Caco-2 (cell line): ENCODE measurements around the gene CHST4. TPM values are rescaled to one million over a fixed set of nuclear protein-coding genes. Genes with fewer than 3 reads are reported as not detected.

ENCODE experiments used
- BruUV-seq: library from RNA; stranded (reverse); fragments of 400-500 nt; replicated peaks from 2 replicates; lab custom pipeline; 2021; lab: Mats Ljungman, UMichigan
- CTCF ChIA-PET: fragments of 300-600 bp; sonication (Branson Sonifier 250); formaldehyde crosslinking; loops from one replicate; lab custom pipeline; 2022; ENCODE audit warnings: antibody characterized with exemption; lab: Charles Lee
- POLR2A ChIA-PET: fragments of 300-600 bp; sonication (Branson Sonifier 250); formaldehyde crosslinking; loops from one replicate; lab custom pipeline; 2022; ENCODE audit warnings: antibody characterized with exemption; lab: Charles Lee
- DNase-seq, 2 experiments: peaks; one replicate each; pipeline versions ENCODE4 v3.0.0 to v3.0.0-alpha.2; 2020 to 2022
- H3K27me3 ChIP-seq: replicated peaks from 2 replicates; pipeline ENCODE4 v1.6.0; 2011; ENCODE audit warnings: low read length; ENCODE audit not compliant: control insufficient read depth, insufficient read depth
- H3K36me3 ChIP-seq: 2 replicates; pipeline ENCODE4 v1.5.1; 2011; ENCODE audit warnings: low read length; ENCODE audit not compliant: control insufficient read depth, insufficient read depth
- H3K4me1 ChIP-seq: fragments of 250-450 bp; sonication (Bioruptor Pico); 2 replicates; pipeline ENCODE4 v1.5.1; 2020; ENCODE audit warnings: mild to moderate bottlenecking
- H3K4me3 ChIP-seq: 2 replicates; pipeline ENCODE4 v1.5.1; 2011; ENCODE audit warnings: low read depth, mild to moderate bottlenecking, control low read depth, low read length
- H3K9me3 ChIP-seq: fragments of 250-450 bp; sonication (Bioruptor Pico); 2 replicates; pipeline ENCODE4 v1.5.1; 2020; ENCODE audit warnings: mild to moderate bottlenecking, moderate library complexity
- H3K27ac Mint-ChIP-seq: one replicate; pipeline ENCODE4 v1.8.0; 2022; ENCODE audit warnings: mixed read lengths; ENCODE audit not compliant: unreplicated experiment
- H3K27me3 Mint-ChIP-seq: one replicate; pipeline ENCODE4 v1.8.0; 2022; ENCODE audit warnings: mixed read lengths; ENCODE audit not compliant: insufficient read depth, unreplicated experiment
- H3K36me3 Mint-ChIP-seq: one replicate; pipeline ENCODE4 v1.8.0; 2022; ENCODE audit warnings: mild to moderate bottlenecking, mixed read lengths; ENCODE audit not compliant: insufficient read depth, unreplicated experiment
- H3K4me1 Mint-ChIP-seq: one replicate; pipeline ENCODE4 v1.8.0; 2022; ENCODE audit warnings: low read depth, mixed read lengths; ENCODE audit not compliant: unreplicated experiment
- H3K4me3 Mint-ChIP-seq: one replicate; pipeline ENCODE4 v1.8.0; 2022; ENCODE audit warnings: mild to moderate bottlenecking, moderate library complexity, mixed read lengths; ENCODE audit not compliant: unreplicated experiment
- H3K9me3 Mint-ChIP-seq: one replicate; pipeline ENCODE4 v1.8.0; 2022; ENCODE audit warnings: mixed read lengths; ENCODE audit not compliant: unreplicated experiment
- intact Hi-C: fragments of 100-400 bp; cut with micrococcal nuclease; formaldehyde crosslinking; loops from one replicate; pipeline ENCODE4 v1.10.0; 2022; ENCODE audit not compliant: unreplicated experiment
- total RNA-seq: library from RNA; stranded (reverse); gene quantifications from 2 replicates; pipeline ENCODE4 v1.2.3, GENCODE V29; 2022
- TF ChIP-seq, protein P1 (sequence below), 2 experiments: fragments of 200-600 bp in 1 of 2; IDR thresholded peaks; 1 replicate in 1 of 2; 2 replicates in 1 of 2; pipeline versions ENCODE4 v1.5.1 to v1.8.0; 2011 to 2022; ENCODE audit warnings: antibody characterized with exemption in 1 of 2, control low read depth in 1 of 2, inconsistent platforms in 1 of 2, low read depth in 1 of 2, low read length in 1 of 2, mild to moderate bottlenecking in 1 of 2, moderate library complexity in 1 of 2; ENCODE audit not compliant: insufficient read depth in 1 of 2, severe bottlenecking in 1 of 2, unreplicated experiment in 1 of 2

CHST4 gene
- total RNA-seq, 1 experiment from 2014 or later = not detected

DNA sequence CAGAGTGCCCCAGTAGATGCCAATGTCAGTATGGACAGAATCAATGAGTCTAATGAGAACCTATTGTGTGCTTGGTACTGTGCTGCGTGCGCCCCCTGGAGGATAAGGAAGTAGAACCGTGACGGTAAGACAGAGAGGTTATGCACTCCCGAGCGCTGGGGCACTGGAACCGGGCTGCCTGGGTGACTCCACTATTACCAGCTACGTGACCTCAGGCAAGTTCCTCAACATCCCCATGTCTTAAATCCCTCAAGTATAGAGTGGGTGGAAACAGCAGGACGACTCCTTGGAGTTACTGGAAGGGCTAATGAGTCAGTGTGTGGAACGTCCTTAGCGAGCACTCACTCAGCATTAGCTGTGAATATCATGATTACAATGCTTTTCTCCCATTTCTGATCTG, 16.2 kb downstream of the CHST4 start:
- CTCF ChIA-PET = interaction anchor here (0.5 kb wide), 1 partner anchor 13 kb away, joined by 6 read pairs; no protein-coding TSS in a partner anchor
- intact Hi-C loops = no loop called here
- Mint-ChIP-seq H3K4me3 (no peak overlapping the region), H3K4me1 (no peaks in the 10 kb centered on the region), H3K27ac (no peak overlapping the region), H3K9me3 (no peaks in the 10 kb centered on the region), H3K36me3 (no peaks in the 10 kb centered on the region), H3K27me3 (peaks cover 14% of the 10 kb centered on the region)
- H3K36me3 ChIP-seq = no peaks in the 10 kb centered on the region
- no peaks in the 10 kb centered on the region for H3K27me3 ChIP-seq
- TF ChIP-seq, protein P1, sequence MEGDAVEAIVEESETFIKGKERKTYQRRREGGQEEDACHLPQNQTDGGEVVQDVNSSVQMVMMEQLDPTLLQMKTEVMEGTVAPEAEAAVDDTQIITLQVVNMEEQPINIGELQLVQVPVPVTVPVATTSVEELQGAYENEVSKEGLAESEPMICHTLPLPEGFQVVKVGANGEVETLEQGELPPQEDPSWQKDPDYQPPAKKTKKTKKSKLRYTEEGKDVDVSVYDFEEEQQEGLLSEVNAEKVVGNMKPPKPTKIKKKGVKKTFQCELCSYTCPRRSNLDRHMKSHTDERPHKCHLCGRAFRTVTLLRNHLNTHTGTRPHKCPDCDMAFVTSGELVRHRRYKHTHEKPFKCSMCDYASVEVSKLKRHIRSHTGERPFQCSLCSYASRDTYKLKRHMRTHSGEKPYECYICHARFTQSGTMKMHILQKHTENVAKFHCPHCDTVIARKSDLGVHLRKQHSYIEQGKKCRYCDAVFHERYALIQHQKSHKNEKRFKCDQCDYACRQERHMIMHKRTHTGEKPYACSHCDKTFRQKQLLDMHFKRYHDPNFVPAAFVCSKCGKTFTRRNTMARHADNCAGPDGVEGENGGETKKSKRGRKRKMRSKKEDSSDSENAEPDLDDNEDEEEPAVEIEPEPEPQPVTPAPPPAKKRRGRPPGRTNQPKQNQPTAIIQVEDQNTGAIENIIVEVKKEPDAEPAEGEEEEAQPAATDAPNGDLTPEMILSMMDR (IDR thresholded peaks at IDR 0.05; ENCODE audit: insufficient read depth in 1 of 2, low read depth in 1 of 2, low read length in 1 of 2, severe bottlenecking in 1 of 2, unreplicated experiment in 1 of 2) = peak; percentile 49 to 50
- no peaks in the 10 kb centered on the region for H3K4me1 ChIP-seq
- no peaks in the 10 kb centered on the region for H3K9me3 ChIP-seq
- BruUV-seq = no TSS peak
- H3K4me3 ChIP-seq = no peak overlapping the region
- POLR2A ChIA-PET = no interaction called here
- DNase-seq = peak; percentile 54 to 59

DNA sequence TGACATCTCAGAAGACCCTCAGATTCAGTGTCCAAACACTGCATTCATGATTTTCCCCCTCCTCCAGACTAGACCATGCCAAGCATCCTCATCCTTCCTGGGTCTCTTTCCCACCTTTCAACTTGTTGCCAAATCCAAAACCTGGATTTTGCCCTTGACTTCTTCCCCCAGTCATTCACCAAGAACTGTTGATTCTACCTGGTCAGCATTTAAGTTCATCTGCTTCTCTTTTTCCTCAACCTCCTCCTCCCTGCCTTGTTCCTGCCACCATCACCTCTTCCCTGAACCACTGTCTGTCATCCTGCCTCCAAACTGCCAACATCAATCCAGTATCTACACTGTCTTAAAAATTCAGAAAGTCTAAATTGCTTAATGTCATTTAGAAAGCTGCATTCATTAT, 20.9 kb downstream of the CHST4 start:
- H3K36me3 ChIP-seq = no peaks in the 10 kb centered on the region
- intact Hi-C loops = no loop called here
- H3K27me3 ChIP-seq = no peaks in the 10 kb centered on the region
- Mint-ChIP-seq H3K27me3 (peaks cover 4% of the 10 kb centered on the region), H3K27ac (no peak overlapping the region), H3K4me1 (no peaks in the 10 kb centered on the region), H3K4me3 (no peak overlapping the region), H3K36me3 (no peaks in the 10 kb centered on the region), H3K9me3 (no peaks in the 10 kb centered on the region)
- CTCF ChIA-PET = no interaction called here
- BruUV-seq = no TSS peak
- DNase-seq = no peak
- POLR2A ChIA-PET = no interaction called here
- TF ChIP-seq, protein P1 (IDR thresholded peaks at IDR 0.05; ENCODE audit: insufficient read depth in 1 of 2, low read depth in 1 of 2, low read length in 1 of 2, severe bottlenecking in 1 of 2, unreplicated experiment in 1 of 2) = no peak
- no peak overlapping the region for H3K4me3 ChIP-seq
- H3K4me1 ChIP-seq = no peaks in the 10 kb centered on the region
- H3K9me3 ChIP-seq = peaks cover 3% of the 10 kb centered on the region; the same call in 1 of the 2 replicates

DNA sequence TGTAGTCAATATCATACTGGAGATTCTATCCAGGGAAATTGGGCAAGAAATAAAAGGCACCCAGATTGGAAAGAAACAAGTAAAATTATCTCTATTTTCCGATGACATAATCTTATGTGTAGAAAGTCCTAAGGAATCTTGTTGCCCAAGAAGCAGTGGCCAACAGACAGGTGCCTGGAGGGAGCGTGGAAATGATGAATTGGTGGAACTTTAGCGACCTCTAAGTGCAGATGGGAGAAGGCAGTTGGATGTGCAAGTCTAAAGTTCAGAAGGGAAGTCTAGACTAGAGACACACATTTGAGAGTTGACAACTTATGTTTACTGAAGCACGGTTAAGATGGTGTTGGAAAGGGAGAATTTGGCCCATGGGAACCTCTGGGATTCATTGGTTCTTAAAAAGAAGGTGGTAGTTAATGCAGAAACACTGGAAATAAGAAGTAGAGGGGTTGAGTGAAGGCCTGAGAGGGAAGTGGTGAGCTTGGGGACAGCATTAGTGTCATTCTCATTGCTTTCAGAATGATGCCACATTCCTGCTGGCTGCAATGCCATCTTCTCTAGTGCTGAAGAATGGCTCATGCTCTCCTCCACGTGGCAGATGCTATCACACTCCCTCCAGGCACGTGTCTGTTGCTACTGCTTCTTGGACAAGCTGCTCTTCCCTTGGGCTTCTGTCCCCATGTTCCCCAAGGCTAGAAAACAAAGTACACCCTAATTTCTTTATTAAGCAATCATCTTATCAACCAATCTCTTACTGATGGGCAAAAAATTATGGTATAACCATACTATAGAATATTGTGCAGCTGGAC, 26.7 kb downstream of the CHST4 start:
- TF ChIP-seq, protein P1 (IDR thresholded peaks at IDR 0.05; ENCODE audit: insufficient read depth in 1 of 2, low read depth in 1 of 2, low read length in 1 of 2, severe bottlenecking in 1 of 2, unreplicated experiment in 1 of 2) = peak in 1 of 2 experiments; percentile 17
- Mint-ChIP-seq H3K27ac (no peak overlapping the region), H3K4me3 (no peak overlapping the region), H3K9me3 (no peaks in the 10 kb centered on the region), H3K4me1 (peaks cover 6% of the 10 kb centered on the region), H3K36me3 (no peaks in the 10 kb centered on the region), H3K27me3 (peaks cover 10% of the 10 kb centered on the region)
- no peaks in the 10 kb centered on the region for H3K4me1 ChIP-seq
- no peaks in the 10 kb centered on the region for H3K27me3 ChIP-seq
- BruUV-seq = no TSS peak
- no peak overlapping the region for H3K4me3 ChIP-seq
- intact Hi-C loops = no loop called here
- ChIA-PET CTCF (interaction anchor here (1.5 kb wide), 1 partner anchor 12 kb away, joined by 8 read pairs; no protein-coding TSS in a partner anchor), POLR2A (no interaction called here)
- DNase-seq = peak in 1 of 2 experiments; percentile 48
- H3K9me3 ChIP-seq = peaks cover 9% of the 10 kb centered on the region; the same call in 1 of the 2 replicates
- no peaks in the 10 kb centered on the region for H3K36me3 ChIP-seq
